Activated T-cell treated with anti-CD3 and anti-CD28 coated beads for 24 hours (primary cell): ENCODE results near the gene DERA.
"Not testable (repeated sequence)": the region's sequence is repeated elsewhere in the genome, so short reads cannot be mapped to it uniquely, and the experiment has no call there.

Experiments
- DNase-seq: peaks from one replicate; pipeline ENCODE4 v3.0.0-alpha.2; 2020; ENCODE audit warnings: low read depth

Gene DERA

GRCh38 chr12:16008421-16008824 lies 97.3 kb downstream of the DERA start:
- DNase-seq: no peak

DNA sequence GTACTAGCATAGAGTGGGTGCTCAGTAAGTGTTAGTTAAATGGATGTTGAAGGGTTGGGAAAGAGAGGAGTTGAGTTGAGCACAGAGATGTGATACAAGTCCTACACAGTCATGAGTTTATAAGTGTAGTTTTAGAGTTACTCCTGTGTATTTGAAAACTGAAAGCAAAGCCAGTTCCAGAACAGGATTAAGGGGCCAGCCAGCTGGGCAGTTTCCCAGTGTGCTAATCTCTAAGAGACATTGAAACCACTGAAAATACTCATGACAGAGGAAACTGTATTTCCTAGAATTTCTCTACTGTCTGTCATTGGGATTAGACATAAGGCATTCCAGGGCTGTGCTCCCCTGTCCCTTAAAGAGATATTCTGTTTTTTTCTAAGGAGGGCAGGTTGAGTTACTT lies 101.0 kb downstream of the DERA start:
- DNase-seq: no peak

GRCh38 chr12:16013722-16014121 lies 102.6 kb downstream of the DERA start:
- not testable (repeated sequence) for DNase-seq

- not testable (repeated sequence) for DNase-seq
Measured at GRCh38 chr12:16014394-16014793, 103.3 kb downstream of the DERA start.

DNA sequence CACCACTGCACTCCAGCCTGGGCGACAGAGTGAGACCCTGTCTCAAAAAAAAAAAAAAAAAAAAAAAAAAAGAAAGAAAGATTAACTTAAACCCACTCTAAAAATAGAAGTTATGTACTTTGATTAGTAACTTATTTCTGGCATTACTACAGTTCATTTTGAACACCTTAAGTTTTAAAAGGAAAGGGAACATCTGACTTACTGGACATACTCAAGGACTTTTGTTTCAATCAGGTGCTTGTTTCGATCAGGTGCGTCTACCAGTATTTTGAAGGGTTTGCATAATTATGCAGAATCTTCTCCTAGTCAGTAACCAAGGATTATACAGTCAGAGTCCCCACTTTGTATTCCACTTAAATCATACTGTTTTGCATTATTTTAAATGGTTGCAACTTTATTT lies 105.6 kb downstream of the DERA start:
- DNase-seq: no peak

DNA sequence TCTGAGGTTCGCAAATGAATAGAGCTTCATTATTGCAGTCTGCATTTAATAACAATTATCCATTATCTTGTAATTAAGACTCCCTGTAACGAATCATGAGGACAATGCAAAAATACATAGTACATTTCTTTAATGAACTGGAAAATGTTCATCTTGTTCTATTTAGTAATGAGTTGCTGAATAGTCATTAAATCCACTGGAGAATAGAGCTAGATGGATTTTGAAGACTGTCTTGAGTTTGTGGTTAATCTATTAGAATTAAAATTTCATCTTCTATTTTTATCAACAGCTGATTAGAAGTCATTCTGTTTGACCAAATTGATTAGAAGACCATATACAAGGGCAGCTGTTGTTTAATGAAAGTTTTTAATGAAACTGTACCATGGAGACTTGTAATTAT lies 107.2 kb downstream of the DERA start:
- DNase-seq: no peak

DNA sequence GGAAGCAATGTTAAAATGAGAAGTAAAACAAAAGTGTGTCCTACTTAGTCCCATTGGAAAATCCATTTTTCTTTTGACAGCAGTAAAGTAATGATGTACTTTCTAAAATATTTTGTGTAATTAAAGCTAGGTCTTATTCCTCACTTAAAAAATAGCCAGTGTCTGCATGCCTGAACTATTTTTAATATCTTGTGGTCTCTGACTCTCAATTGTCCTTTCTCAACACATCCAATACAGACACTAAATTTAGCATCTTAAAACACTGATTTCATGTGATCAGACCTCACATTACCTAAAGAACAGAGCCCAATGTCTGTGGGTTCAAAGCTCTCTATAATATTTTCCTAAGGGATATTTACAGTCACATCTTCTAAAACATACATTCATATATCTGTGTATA lies 108.0 kb downstream of the DERA start:
- no peak for DNase-seq

- no peak for DNase-seq
Measured at GRCh38 chr12:16020031-16020430, 108.9 kb downstream of the DERA start.

- DNase-seq: no peak
Measured at GRCh38 chr12:16021026-16021425, 109.9 kb downstream of the DERA start.

GRCh38 chr12:16021676-16022075 lies 110.5 kb downstream of the DERA start:
- DNase-seq: no peak

DNA sequence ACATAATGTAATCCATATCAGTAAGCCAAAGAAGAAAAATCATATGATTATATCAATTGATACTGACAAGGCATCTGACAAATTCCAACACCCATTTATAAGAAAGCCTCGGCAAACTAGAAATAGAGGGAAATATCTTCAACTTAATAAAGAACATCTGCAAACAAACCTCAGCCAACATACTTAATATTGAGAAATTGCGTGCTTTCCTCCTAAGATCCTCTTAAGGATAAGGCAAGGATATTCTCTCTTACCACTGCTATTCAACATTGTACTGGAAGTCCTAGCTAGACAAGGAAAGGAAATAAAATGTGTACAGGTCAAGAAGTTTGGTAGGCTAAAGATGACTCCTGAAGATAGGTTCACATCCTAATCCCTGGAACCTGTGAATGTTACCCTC lies 115.9 kb downstream of the DERA start:
- DNase-seq: no peak

DNA sequence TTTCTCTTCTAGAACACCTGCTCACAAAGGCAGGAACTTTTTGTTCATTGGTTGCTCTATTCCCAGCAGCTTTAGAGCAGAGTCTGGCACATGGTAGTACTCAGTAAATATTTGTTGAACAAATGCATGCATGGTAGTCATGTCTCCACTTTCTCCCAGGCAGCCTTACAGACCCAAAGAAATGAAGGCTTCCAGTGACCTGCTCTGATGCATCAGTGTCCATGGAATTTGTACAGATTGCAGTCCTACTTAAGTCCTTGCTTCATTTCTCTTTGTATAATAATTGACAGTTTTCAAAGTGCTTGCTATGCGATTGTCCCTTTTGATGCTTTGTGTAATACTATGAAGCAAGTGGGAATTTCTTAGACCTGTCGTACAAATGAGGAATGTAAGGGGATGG lies 119.6 kb downstream of the DERA start:
- no peak for DNase-seq

- DNase-seq: no peak
Measured at GRCh38 chr12:16034136-16034817, 123.1 kb downstream of the DERA start.

- no peak for DNase-seq
Measured at GRCh38 chr12:16036073-16036472, 124.9 kb downstream of the DERA start.

DNA sequence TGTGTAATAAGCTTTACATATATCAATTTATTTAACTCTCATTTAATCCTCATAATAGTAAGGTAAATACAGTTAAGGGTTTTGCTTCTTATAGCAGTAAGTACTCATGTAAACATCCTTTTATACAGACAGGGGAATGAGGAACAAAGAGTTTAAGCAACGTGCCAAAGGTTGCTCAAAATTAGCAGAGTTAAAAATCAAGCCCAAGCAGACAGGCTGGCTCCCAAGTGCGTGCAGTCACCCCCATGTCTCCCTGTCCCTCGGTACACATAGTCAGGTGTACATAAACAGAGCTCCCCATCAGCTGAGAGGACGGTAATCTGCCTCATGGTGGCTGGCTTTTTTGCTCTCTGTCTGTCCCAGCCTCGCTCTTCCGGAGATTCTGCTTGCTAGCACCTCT lies 126.4 kb downstream of the DERA start:
- no peak for DNase-seq

DNA sequence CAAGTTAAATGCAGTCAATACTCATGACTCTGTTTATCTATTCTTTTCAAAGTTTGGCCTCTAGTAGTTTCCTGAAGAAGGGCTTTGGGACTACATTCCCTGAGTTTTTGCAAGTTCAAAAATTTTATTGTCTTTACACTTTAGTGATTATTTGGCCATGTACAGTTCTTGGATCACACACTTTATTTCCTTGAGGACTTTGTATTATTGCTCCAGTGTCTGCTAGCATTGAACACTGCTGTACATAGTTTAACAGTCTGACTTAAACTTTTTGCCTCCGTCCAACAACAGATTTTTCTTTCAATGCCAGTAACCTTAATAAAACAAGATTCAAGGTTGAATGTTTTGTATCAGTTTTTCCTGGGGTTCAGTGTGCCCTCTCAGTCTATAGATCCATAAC lies 132.3 kb downstream of the DERA start:
- DNase-seq: no peak

DNA sequence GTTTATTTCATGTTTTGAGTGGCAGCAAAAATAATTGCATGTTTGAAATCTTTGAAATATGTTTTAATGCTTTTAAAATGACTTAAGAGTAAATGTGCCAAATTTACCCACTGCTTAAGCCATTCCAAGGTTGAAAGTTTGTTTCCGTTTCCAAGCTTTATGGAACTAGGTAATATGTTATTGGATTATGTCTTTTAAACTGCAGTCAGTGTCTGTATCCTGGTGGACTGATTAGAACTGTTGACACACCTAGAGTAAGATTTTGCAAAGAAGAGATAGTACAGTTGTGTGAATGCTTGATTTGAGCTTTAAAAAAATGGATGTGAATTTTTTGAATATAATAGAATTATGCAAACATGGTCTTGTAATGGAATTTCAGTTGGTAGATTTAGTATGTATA lies 135.1 kb downstream of the DERA start:
- DNase-seq: no peak

DNA sequence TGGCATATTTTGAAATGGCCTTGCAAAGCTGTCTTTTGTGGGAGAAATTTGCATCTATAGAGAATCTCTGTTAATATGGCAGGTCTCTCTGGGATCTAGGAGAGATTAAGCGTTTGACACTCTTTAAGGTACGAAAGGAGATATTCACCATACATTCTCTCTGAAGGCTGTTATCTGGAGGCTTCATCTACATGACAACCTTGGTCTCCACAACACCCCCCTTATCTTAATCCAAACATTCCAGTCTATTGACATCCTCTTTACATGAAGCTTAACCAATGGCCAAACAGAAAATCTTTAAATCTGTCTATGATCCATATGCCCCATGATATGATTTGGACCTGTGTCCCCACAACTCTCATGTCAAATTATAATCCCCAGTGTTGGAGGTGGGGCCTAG lies 137.4 kb downstream of the DERA start:
- no peak for DNase-seq

DNA sequence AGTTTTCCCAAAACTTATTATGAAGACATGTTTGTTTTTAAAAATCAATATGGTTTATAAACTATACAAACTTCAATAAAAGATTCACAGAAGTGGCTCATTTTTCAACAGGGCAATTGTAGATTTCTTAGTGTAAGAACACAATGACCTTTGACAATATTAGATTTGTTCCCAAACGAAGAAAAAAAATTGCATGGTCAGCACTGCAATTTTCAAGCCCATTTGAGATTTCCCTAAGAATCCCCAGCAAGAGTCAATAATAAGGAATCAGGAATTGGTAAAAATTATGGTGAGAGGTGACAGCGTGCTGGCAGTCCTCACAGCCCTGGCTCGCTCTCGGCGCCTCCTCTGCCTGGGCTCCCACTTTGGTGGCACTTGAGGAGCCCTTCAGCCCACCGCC lies 145.8 kb downstream of the DERA start:
- no peak for DNase-seq

GRCh38 chr12:16057351-16057751 lies 146.2 kb downstream of the DERA start:
- DNase-seq: not testable (repeated sequence)

- DNase-seq: no peak
Measured at GRCh38 chr12:16062611-16063010, 151.5 kb downstream of the DERA start.

DNA sequence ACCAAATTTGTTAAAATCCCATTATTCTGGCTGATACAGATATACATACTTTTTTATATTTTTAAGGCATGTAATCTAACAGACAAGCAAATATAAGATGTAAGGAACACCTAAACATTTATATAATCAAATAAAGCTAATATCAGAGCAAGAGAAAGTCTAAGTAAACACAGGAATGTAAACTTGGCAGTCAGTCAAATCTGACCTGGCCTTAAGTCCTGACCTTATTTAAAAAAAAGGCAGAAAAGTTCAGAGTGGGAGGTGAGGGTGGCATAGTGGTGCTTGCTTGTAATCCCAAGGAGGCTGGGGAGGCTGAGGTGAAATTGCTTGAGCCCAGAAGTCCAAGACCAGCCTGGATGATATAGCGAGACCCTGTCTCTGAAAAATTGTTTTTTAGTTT lies 152.6 kb downstream of the DERA start:
- no peak for DNase-seq

DNA sequence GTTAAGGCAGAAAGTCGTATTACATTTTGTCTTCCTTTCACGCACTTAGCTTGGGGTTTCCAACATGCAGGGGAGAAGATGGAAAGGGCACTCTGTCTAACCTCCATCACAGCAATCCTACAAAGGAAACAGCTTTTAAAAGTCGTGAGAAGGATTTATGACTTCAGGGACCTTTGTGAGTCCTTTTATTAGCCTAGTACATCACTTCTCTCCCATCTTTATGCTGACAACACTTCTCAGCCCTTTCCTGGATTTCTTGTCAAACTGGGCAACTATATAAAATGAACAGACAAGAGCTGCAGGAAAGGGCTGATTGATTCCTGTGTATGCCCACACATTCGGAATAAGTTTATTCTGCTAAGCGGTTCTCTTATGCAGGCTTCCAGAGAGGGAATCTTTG lies 159.0 kb downstream of the DERA start:
- DNase-seq: no peak

- no peak for DNase-seq
Measured at GRCh38 chr12:16072678-16073077, 161.5 kb downstream of the DERA start.

GRCh38 chr12:16074894-16075293 lies 163.8 kb downstream of the DERA start:
- DNase-seq: no peak
